CD4-positive, alpha-beta T cell treated with Interleukin-21 for 1 hour (primary cell): ENCODE results near the gene RASSF5.

Source experiments
- DNase-seq: peaks from one replicate; pipeline ENCODE4 v3.0.0-alpha.2; 2020

The RASSF5 gene

DNA sequence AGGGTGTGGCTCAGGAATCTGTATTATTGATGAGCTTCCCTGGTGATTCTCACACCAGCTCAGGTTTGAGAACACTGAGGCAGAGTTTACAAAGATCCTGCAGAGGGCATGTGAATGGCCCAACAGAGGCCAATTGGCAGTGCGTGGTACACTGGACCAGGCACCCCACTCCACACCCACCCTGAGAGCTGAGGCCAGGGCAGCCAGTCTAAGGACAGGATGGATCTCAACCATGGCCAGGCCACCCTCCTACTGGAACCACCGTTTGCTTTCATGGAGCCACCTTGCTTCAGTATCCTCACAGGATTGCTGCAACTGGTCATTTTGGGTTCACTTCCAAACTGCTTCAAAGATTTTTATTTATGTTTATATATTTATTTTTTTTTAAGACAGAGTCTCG is 7.3 kb upstream of the RASSF5 start:
- DNase-seq = no peak

- no peak for DNase-seq
Measured at GRCh38 chr1:206501881-206502280, 5.5 kb upstream of the RASSF5 start.

- DNase-seq = no peak
Measured at GRCh38 chr1:206502403-206502802, 4.9 kb upstream of the RASSF5 start.

DNA sequence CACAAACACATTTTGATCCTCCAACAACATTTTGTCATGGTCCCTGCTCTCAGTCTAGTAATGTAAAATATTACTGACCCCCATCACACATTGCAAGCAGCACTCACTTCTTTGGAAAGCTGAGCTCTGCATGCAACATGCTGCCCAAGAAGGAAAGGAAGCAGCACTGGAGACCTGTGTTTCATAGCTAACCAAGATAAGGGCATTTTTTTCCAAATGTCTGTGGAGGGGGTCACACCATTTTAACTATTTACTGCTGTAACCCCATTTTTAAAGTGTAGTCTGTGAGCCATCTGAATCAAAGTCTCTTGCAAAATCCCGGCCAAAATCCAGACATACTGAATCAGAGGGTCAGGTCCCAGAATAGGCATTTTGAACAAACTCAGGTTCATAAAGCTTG is 4.5 kb upstream of the RASSF5 start:
- no peak for DNase-seq

DNA sequence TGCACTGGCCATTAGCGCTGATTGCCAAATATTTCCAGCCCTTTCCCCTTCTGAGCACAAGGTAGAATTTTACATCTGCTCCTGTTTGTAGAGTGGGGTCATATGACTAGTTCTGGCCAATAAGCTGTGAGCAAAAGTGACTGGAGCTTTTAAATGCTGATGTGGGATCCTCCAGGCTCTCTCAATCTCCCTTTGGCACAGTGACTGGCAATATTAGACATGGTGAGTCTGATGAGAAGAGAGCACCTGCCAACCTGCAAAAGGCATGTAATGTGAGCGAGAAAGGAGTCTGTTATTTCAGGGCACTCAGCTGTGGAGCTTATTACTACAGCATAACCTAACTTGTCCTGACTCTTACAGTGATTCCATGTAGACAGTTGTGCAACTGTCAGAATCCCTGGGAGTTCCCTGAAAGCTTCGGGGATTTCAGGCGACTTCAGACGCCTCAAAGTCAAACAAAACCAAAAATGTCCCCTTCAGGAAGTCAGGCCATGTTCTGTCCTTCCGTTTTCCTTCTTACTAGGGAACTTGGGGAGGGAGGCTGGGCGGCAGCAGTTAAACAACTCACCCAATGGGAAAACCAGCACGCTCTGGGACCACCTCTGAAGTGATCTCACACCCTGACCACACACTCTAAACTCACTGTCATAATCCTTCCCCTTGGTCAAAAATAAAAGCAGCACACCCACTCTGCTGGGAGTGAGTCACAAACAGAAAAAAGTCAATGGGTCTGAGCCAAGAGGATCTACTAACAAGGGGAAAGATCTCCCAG is 3.6 kb upstream of the RASSF5 start:
- peak; percentile 37 for DNase-seq

GRCh38 chr1:206504363-206504713 is 3.0 kb upstream of the RASSF5 start:
- DNase-seq = no peak

DNA sequence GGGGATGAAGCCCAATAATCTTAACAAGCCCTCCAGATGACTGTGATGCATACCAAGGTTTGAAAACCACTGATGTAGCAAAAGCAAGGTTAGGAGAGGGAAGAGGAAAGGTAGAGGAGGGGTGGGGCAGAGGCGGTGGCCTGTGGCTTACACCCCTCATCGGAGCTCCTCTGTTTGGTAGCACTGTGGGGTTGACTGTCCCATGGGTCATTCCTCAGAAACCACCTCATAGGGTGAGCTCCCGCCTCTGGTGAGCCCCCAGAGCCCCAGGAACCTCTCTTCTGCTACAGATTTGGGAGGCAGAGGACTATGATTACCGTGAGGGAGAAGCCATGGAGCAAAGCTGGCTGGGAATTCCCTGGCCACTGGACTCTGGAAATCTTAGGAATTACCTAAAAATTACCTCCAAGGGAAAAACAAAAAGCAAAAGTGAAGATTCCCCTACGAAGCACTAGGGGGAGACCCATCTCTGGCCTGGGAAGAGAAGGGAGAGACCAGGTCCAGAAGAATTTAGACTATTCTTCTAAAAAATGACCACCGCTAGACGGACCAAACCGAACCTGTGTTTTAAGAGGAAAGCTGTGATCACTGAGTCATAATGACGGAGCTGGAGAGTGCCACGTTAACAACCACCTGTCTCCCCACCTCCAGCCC is 1.5 kb upstream of the RASSF5 start:
- no peak for DNase-seq

- peak; percentile 45 for DNase-seq
Measured at GRCh38 chr1:206506405-206507283, 687 bp upstream of the RASSF5 start.

DNA sequence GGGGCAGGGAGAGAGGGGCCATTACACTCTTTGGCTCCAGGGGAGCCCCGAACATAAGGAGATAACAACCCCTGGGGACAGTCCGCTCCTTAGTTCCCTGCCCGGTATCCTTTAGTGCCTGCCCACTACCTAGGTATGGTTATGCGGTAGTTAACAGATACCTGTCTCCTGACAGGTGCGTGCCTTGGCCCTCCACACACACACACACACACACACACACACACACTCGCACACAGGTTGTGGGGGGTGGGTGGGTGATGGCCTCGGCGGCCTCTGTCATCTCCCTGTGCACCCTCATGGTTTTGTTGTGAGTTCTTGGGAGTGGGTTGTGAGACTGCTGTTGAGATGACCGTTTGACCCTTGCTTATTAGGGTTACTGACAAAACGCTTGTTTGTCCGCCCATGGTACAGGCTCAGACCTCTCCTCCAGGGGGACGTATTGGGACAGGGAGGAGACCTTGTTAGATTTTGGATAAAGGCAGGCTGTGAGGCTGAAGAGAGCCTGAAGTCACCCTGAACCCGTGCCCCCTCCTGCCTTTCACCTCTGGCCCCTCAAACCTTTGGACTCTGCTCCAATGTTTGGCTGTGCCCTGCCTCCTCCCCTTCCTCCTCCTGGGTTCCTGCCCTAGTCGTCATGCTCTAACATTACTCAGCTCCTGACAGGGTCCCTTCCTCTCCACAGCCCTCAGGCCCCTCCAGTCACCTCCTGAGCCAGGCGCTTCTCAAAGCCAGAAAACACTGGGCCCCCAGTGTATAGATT is 979 bp downstream of the RASSF5 start:
- DNase-seq = no peak

DNA sequence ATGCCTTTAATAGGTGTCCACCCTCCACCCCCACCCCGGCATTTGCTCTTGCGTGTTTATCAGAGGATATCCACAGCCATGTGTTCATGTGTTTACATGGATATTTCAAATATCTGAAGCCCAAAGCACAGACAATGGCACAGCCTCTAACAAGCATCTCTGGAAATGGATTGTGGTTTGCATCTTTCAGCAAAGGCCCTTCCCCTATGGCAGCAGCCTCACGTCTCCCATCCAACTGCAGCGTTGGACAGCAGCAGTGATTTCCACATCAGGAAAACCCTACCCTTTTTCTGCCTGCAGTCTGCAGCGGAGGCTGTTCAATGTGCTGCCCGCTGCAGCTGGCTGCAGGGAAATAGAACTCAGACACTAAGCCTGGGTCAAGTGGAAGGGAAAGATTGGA is 1.6 kb downstream of the RASSF5 start:
- no peak for DNase-seq

- DNase-seq = no peak
Measured at GRCh38 chr1:206509612-206510257, 2.4 kb downstream of the RASSF5 start.

- no peak for DNase-seq
Measured at GRCh38 chr1:206510371-206510770, 3.0 kb downstream of the RASSF5 start.

GRCh38 chr1:206511362-206512057 is 4.2 kb downstream of the RASSF5 start:
- no peak for DNase-seq

DNA sequence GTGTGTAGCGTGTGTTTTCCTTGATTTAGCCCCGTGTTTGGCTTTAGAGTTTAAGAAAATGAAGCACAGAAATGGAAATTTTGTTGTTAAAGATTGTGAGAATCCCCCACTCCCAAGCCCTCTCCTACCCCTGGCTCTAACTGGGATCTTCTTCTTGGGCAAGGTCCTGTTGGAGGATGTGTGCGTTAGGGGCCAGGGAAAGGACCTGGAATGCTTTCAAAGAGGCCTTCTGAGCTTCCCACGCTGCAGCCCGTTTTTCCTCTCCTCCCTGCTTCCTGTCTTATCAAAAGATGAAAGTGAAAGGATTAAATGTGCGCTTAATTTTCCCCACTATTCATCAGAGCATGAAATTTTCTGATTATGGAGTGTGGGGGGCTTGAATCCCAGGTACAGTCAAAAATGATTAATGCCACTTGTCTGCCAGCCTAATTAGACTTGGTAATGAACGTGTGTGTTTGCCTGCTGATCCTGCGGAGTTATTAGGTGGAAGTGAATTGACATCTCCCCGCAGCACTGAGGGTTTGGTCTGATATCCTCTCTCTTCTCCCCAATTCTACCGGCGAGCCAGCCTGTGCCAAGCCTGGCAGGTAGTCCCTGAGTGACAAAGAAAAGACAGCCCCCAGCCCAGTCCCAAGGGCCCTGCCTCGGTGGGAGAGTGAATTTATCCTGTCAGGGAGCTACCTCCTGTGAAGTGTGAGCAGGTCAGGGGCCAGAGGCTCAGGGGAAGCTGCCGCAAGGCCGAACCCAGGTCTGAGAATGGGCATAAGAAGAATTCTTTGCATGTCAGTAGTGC is 4.9 kb downstream of the RASSF5 start:
- no peak for DNase-seq

- no peak for DNase-seq
Measured at GRCh38 chr1:206512851-206513180, 5.5 kb downstream of the RASSF5 start.

GRCh38 chr1:206513312-206514111 is 6.2 kb downstream of the RASSF5 start:
- DNase-seq = no peak

DNA sequence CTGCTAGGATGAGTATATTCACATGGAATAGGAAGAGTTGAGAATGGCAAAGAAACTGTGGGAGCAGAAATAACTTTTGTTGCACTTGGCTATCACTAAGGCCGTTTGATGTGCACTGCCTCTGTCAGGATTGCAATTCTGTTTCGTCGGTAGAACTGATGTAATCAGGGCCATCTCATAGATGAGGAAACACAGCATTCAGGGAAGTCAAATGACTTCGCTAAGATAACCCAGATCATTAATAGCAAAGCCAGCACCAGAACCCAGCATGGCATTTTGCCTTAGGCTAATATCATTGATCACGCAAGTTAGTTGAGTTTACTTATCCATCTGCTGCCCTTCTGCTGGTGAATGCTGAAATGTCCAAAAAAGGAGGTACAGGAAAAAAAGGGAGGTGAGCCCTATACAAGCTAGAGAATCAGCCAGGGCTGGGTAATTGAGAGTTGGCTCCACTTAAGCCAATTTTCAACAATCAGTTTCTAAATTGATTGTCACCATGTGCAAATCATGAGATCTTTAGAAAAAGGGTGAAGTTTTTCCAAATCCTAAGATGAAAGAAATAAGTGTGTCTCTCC is 7.6 kb downstream of the RASSF5 start:
- DNase-seq = no peak

DNA sequence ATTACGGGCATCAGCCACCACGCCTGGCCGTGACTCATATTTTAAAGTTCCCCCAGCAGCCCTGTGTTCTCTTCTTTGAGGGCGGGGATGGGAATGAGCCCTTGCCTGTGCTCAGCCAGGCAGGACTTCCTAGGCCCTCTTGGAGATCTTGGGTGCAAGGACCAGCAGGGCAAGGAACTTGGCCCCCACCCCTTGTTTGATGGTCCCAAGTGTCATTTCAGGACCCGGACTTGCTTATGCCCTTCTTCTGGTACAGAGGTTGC is 9.3 kb downstream of the RASSF5 start:
- DNase-seq = no peak

DNA sequence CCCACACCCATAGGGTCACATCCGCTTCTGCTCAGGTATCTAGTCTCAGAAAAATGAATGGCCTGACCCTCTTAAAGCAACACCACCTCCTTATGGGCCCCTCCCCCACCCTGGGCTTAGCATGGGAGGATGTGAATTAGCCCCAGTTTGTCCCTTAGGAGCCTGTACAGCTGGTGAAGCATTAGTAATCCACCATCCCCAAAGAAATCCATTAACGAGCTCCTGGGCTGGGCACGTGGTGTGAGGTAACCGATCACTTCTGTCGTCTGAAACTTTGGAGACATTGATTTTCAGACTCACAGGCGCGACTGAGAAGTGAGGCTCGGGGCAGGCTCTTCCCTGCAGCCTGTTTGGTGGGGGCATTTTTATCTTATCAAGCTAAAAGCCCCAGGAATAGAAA is 10.5 kb downstream of the RASSF5 start:
- no peak for DNase-seq

DNA sequence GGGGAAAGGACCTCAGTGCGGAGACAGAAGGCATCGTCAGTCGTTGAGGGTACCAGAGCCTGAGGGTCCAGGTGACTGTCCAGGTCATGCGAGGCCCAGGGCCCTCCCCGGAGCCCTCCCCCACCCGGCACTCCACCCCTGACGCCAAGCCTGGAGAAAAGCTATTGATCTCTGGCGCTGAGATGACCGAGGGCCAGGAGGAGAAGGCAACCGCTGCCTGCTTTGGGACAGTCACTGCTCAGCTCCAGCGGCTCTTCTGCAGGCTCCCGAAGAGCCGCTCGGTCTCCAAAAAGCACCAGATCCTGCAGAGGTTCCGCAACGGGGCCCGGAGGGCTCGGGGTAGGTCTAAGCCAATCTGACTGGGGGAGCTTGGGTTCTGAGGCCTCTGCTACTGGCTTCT is 10.9 kb downstream of the RASSF5 start:
- no peak for DNase-seq
